Anterior cingulate cortex (tissue), 58 donors: ENCODE results near the gene PODNL1.

Experiments used
- DNase-seq, 58 donors: peaks; one replicate each; lab custom pipeline; 2025; lab: John Stamatoyannopoulos, UW

Gene PODNL1

GRCh38 chr19:13959141-13959961, 21.1 kb upstream of the PODNL1 start:
- DNase-seq: no peak

GRCh38 chr19:13958043-13958442, 19.8 kb upstream of the PODNL1 start:
- DNase-seq: no peak

- DNase-seq: no peak
Measured at GRCh38 chr19:13957051-13957450, 18.8 kb upstream of the PODNL1 start.

GRCh38 chr19:13956365-13956744, 18.1 kb upstream of the PODNL1 start:
- DNase-seq: no peak

GRCh38 chr19:13955662-13956364, 17.6 kb upstream of the PODNL1 start:
- no peak for DNase-seq

- no peak for DNase-seq
Measured at GRCh38 chr19:13954185-13954584, 16.0 kb upstream of the PODNL1 start.

- peak in 3 of 58 donors; percentile 5 to 34 (median 20) for DNase-seq
Measured at GRCh38 chr19:13952931-13953531, 14.8 kb upstream of the PODNL1 start.

GRCh38 chr19:13952154-13952930, 14.1 kb upstream of the PODNL1 start, which contains the start of gene DCAF15:
Gene DCAF15 (plus strand): TSS chr19:13952509. CDS start chr19:13952513, 4 bp downstream.
- DNase-seq: peak; percentile 81 to 100 (median 99)

- no peak for DNase-seq
Measured at GRCh38 chr19:13951799-13952153, 13.6 kb upstream of the PODNL1 start.

GRCh38 chr19:13951043-13951442, 12.8 kb upstream of the PODNL1 start:
- no peak for DNase-seq

GRCh38 chr19:13946414-13946813, 8.2 kb upstream of the PODNL1 start:
- DNase-seq: no peak

GRCh38 chr19:13942023-13942684, 3.9 kb upstream of the PODNL1 start:
- DNase-seq: no peak

GRCh38 chr19:13937479-13938300, 527 bp downstream of the PODNL1 start:
- DNase-seq: no peak

- no peak for DNase-seq
Measured at GRCh38 chr19:13935765-13936510, 2.3 kb downstream of the PODNL1 start.

- no peak for DNase-seq
Measured at GRCh38 chr19:13934785-13935109, 3.5 kb downstream of the PODNL1 start.

- DNase-seq: no peak
Measured at GRCh38 chr19:13932911-13933393, 5.3 kb downstream of the PODNL1 start.

- no peak for DNase-seq
Measured at GRCh38 chr19:13932149-13932637, 6.0 kb downstream of the PODNL1 start.
